HCEC 1CT (cell line): ENCODE measurements around the gene KCNIP4.
A peak's percentile ranks its signal among the peaks of the same experiment; 100 is the strongest.

ENCODE experiments used
- DNase-seq: peaks from one replicate; pipeline ENCODE4 v3.0.0-alpha.2; 2017

KCNIP4 gene

DNA sequence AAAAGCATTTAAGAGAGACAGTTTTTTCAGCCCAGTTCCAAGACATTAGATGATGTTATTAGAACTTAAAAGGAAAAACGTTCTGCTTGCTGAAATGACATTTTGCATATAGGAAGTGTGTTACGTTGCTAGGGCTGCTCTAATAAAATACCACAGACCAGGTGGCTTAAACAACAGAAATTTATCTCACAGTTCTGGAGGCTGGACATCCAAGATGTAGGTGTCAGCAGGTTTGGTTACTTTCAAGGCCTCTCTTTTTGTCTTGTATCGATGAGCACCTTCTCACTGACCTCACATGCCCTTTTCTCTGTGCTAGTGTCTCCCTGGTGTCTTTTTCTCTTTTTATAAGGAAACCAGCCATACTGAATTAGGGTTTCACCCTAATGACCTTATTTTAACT, 1043.6 kb downstream of the KCNIP4 start:
- DNase-seq, result no peak

DNA sequence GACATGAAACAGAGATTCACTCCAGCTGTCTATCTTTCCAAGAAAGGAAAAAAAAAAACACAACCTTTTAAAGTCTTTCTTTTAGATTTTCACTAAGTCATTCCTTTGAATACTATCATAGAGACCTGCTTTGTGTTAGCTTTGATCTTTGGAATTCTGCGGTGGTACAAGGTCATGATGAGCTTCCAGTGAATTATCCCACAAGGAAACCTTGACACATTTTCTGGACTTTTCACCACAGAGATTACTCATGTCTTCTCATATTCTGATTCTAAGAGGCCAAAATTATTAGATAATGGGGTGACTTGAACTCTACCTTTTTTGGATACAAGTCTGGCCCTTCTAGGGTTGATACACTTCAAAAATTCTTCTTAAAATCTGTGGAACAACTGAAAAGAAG, 1046.7 kb downstream of the KCNIP4 start:
- DNase-seq, result peak; percentile 13

DNA sequence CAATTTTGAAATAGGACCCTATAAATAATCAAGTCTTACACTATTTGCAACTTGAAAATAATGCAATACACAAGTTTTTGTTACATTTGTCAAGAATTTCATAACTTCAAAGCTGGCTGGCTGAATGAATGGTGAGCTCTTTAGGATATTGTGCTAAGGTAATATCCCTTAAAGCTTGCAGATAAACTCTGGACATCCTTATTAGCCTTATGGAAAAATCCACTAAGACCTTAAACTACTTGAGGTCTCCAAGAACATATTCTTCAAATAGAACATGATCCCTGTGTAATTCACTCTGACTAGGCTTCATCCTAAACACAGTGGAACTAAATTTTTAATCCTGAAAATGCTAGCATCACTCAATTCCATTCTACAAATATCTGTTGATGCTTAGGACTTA, 1049.0 kb downstream of the KCNIP4 start:
- no peak for DNase-seq

DNA sequence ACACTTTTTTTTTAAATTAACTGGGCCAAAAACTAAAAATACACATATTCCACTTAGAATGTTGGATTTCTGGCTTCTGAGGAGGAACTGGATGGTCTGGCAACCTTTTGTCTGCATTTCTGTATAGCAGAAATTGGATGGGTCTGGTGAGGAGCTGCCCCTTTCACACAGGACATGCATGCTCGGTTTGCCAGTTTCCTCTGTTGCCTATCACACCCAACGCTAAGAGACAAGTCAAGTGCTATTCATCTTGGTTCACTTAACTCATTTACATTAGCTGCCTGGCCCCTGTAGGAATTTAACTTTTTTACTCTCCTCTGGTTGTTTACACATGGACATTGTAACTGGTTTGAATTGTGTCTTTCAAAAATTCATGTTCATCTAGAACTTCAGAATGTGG, 1052.6 kb downstream of the KCNIP4 start:
- DNase-seq, result no peak

DNA sequence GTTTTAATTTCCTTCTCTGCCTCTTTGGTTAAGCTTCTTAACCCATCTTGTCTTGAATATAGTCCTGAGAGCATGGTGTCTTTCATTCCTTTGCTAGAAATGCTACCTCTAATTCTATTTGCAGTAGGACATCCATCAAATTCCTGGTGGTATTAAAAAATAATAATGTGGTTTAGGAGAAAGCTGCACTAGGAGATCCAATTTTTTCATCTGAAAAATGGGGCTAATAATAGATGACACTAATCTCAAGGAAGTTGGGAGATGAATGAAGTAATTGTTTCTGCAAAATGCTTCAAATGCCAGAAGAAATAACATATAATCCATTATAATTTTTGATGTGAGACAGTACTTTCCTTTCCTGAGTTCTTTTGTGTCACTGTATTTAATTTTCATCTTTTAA, 1053.4 kb downstream of the KCNIP4 start:
- DNase-seq, result no peak

DNA sequence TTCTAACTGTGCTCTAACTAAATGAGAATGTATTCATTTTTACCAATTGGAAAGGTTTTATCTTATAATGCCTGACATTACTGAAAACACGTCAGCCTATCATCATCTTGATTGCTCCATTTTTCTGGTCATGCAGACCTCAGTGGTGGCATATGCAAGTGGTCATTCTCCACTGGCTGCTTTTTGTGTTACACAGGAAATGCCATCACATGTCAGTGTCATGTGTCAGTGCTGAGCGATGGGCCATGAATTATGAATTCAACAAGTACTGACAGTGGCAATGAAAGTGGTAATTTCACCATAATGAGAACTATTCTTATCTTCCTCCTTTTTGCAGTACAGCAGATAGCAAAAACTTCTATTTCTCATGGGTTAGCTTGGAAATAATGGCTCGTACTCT, 1057.8 kb downstream of the KCNIP4 start:
- DNase-seq, result peak; percentile 18

DNA sequence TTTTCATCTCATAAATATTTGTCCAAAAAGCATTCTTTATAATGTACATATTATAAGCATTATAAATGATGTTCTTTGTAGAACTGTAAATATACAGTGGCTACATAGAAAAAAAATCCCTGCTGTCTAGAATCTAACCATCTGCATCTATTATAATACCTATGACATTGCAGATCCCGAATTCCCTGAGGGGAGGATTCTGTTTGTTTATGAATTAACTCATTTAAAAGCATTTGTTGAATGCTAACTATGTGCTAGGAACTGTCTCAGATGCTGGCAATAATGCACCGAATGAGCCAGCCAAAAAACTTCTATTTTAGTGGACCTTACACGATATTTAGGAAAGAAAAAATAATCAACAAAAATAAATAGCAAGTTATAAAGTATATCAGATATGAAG, 1058.7 kb downstream of the KCNIP4 start:
- no peak for DNase-seq

DNA sequence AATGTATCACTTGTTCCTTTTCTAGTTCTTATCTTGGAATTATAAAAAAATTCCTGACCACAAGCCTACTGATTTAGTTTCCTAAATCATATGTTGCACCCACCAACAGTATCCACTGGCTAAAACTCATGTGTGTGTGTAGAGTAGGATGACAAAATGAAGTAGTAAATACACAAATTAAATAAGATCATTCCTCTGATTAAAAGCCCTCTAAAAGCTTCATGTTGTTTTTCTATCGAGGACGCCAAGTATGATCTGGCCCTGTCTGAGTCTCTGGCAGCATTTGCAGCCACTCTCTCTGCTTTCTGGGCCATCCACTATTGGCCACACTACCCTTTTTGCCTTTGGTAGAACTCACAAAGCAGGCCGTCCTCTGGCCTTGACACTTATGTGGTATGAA, 1064.9 kb downstream of the KCNIP4 start:
- DNase-seq, result no peak

DNA sequence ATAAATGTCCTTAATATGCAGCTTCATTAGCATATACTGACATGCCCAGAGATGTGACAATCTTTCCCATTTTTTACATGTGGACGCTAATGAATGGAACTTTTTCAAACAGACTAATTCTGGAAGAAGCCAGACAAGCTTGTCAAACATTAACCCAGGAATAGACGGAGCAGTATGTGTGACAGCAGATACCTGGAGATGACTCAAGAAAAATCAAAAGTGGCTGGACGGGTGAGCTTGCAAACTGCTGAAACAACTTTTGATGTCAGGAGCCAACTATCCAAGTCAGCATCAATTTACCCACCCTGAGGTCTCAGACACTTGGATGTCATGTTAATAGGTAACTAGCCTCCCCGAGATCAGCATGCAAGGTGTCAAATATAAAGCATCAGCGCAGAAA, 1065.3 kb downstream of the KCNIP4 start:
- DNase-seq, result no peak

DNA sequence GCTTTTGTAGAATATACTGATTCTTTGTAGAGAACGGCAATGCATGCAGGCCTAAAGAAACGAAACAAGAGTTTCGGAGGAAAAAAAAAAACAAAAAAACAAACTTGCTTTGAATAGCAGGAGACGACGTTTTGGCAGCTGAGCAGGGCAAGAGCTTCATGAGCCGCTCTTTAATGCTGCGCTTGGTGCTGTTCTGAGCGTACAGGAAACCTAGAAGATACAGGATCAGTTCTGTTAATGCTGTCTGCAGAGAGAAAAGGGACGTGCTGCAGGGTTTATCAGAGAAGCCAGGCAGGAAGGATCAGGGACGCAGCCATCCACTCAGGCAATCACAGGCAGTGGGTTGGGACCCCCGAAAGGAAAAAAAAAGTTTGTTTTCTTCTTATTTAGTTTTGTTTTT, 1066.1 kb downstream of the KCNIP4 start:
- no peak for DNase-seq

DNA sequence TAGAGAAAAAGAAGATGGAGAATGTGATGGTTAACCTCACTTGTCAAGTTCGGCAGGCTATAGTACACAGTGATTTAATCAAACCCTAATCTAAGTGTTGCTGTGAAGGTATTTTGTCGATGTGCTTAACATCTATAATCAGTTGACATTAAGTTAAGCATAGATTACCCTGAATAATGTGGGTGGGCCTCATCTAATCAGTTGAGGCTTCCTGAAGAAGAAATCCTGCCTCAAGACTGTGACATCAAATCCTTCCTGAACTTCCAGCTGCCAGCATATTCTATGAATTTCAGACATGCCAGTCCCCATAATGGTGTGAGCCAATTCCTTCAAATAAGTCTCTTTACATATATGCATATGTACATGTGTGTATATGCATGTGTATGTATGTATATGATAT, 1066.9 kb downstream of the KCNIP4 start:
- DNase-seq, result no peak

DNA sequence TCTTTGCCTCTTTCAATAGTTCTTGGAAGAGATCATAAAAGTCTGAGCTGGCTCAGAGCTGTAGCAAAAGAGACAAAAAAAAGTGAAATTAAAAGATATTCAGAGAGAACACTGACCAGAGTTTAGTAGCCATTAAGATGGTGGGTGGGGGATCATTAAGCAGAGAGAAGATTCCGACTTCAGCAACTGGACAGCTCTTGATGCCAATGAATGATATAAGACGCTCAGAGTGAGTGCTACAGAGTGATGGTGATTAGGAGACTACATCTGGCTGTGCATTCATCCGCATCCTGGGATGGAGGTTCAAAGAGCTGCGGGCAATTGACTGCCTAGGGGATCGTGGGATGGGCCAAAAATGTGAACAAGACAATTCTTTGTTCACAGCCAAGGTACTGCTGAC, 1069.8 kb downstream of the KCNIP4 start:
- no peak for DNase-seq

DNA sequence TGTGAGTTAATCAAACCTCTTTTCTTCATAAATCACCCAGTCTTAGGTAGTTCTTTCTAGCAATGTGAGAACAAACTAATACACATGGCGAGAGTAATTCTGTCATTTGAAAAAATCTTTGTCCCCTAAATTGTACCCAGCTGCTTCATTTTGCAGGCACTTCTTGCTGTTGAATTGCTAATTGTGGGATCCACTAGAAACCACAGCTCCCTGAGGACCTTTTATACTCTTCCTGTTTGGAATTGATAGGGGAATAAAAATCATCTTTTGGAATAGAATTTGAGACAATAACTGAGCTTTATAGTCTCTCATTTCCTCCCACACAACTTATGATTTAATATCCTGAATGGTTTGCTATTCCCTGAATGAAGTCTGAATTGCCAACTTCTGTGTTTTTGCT, 1078.1 kb downstream of the KCNIP4 start:
- no peak for DNase-seq

DNA sequence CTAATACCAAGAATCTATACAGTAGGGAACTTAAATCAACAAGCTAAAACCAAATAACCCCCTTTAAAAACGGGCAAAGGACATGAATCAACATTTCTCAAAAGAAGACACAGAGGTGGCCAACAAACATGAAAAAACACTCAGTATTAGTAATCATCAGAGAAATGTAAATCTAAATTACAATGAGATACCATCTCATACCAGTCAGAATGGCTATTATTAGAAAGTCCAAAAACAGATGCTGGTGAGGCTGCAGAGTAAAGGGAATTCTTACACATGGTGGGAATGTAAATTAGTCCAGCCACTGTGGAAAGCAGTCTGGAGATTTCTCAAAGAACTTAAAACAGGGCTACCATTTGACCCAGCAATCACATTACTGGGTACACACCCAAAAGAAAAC, 1080.5 kb downstream of the KCNIP4 start:
- DNase-seq, result no peak

DNA sequence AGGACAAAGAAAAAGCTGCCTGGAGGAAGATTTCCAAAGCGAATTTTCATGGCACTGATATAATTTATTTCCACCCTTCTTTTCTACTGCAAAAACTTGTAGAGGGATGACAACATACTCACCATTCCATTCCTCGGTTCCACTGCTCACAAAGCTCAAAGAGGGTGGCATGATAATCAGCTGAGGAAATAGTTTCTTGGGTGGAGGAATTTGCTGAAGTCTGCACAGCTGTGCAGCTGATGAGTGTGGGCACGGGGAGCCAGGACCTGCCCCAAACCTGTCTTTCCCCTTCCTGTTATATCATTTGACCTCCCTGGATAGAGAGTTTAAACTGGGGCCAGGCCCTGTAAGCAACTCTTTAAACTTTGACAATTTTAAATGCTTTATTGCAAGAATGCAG, 1087.7 kb downstream of the KCNIP4 start:
- no peak for DNase-seq

DNA sequence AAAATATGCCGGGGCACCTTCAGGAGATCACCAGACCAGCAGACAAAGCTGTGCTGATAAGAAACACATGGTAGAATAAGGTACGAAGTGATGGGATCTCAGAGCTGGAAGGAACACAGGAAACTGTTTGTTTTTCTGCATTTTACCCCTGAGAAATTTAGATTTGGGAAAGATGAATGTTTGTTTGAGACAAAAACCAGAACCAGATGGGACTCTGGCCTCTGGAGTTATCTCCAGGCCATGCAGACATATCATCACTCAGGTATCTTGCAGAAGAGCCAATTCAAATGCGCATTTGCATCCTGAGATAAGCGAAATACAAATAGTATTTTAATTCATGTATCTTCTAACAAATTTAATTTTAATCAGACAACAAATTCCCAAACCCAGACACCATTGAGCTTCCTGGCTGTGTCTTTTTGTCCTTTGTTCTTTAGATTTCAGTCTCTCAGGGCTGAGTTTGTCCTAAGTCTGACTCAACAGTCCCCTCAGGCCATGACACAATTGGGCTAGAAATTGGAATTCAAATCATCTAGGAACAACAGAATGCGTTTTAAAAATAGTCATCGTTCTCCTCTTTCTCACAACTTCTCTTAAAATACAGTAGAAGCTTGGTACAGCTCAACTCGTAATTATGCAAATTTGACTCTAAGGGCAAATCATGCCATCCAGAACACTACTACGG, 1089.3 kb downstream of the KCNIP4 start:
- no peak for DNase-seq

DNA sequence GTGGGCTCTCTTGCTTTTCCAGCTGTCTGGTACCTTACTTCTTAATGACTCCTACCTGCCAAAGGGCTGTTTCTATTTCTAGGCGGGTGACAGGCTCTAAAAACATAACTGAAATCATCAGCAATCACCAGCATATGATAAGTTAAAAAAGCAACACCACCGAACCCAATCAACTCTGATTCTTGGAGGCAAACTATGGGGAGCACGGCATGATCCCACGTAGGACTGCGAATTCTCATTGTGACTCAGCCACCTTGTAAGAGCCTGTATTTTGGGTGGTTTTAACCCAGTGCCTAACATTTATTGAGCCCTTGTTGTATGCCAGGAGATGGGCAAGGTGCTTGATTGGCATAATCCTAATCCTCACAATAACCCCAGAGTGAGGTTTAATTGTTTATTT, 1091.5 kb downstream of the KCNIP4 start:
- DNase-seq, result no peak

DNA sequence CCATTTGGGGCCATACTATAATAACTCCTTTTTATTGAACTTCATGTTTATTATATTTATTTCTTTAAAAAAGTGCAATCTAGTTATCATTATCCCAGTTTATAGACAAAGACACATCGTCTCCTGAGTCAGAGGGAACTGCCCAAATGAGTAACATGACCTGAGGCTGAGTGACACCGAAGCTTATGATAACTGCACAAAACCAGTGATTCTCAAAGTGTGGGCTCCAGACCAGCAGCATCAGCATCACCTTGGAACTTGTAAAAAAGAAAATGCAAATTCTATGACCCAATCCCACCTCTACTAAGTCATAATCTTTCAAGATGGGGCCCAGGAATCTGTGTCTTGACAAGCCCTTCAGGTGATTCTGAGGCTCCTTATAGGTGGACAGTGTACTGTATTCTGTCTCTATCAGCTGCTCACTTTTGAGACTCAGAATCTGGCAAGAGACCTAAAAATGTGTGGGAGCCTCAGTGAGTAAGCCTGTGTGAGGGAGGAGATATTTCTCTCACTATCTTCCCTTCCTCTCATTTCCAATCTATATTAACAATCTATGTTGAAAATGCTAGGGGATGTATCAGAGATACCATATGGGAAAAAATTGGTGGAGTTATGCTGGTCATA, 1101.3 kb downstream of the KCNIP4 start:
- no peak for DNase-seq

DNA sequence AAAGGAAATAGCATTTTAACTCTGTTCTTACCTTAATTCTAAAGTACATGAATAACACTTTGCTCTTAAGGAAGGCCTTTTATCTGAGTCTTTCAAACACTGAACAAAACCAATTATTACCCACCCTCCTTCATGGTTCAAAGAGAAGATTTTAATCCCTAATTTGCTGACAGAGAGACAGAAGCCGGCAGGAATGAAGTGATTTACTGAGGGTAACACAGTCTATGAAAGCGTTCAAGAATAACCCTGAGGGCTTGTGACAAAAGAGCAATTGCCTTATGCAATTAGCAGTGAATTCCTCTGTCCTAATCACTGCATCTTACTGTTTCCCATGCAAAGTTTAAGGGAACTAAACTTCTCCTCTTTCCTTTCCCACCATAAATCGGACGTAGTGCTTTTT, 1104.3 kb downstream of the KCNIP4 start:
- no peak for DNase-seq

DNA sequence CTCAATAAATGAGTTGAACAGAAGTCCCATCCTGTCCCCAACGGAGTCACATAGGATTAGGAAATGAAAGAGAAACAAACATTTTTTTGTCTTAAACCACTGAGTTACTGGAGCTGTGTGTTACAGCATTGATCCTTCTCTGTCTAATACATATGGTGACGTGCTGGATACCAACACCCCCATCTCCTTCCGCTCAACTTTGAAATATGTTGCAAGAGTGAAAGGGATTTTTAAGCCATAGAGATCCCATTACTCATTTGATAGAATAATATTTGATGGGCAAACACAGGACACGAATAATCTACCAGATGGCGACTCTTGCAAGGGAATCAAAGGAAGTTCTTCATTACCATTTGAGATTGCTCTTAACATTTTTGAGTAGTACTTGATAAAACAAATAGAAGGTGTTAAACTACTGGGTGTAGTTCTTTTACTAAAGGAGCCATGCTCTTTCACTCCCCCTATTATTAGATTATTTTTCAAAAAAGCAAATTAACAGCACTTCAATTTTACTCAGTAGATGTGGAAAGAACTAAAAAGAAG, 1107.9 kb downstream of the KCNIP4 start:
- peak; percentile 69 for DNase-seq

DNA sequence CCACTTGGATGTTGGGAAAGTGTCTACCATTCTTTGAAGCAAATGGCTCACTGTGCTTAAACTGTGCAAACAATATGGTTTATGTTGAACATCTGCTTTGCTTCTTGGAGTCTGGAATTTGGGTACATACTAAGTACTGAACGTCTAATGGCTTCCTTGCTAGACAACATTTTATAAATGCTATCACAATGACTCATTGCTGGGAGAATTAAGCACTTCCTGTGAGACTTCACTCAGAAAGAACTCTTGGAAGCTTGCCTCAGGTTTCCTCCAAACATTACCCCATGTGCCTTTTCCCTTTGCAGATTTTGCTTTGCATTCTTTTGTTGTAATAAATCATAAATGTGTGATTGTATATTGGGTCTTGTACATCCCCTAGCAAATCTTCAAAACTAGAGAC, 1108.6 kb downstream of the KCNIP4 start:
- peak; percentile 86 for DNase-seq

DNA sequence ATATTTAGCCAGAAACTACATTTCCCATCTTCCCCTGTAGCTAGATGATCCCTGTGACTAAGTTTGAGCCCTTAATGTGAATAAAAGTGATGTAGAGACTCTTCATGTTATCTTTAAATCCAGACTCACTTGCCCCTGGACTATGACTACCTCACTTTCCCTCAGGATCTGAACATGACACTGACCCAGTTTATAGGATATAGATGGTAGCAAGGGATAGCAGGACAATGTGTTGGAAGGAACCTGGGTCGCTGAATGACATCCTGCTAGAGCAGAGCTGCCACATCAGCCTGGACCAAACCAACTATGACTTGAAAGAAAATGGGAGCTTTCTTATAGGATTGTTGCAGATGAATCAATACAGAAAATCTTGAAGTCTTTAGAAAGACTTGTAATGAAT, 1110.1 kb downstream of the KCNIP4 start:
- no peak for DNase-seq

DNA sequence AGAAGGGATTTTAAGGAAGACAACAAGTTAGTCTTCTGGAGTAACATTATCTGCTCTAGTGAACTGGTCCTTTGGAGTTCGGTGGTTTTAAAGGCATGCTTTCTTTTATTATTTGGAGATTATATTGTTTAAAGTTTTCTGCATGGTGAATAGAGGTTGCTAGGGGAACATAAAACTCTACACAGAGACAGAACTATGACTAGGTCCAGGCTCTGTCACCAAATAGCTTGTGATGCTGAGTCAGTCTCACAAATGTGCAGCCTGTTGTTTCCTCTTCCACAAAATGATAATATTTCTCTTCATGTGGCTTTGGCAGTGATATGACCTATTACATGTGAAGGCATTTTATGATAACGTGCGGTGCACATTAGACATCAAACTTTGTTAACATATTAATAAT, 1115.7 kb downstream of the KCNIP4 start:
- peak; percentile 41 for DNase-seq

DNA sequence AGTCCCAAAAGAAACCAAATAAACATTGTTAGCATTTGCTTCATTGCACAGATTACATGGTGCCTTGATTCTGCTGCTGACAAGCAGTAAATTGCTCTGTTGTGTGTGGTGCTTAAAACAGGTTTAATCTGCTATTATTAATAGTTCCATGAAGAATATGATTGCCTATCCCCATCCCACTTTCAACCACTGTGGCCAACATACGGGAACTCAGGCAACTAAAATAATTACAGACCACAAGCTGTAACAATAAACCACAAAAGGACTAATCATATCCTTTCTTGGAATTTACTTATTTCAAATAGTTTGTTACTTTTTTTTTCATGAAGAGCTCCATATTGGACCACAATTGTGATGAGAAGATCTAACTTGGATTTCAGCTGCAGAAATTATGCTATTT, 1116.8 kb downstream of the KCNIP4 start:
- no peak for DNase-seq
